ENCODE measurements around the gene LTBP4. TPM values are rescaled to one million over a fixed set of nuclear protein-coding genes. Genes with fewer than 3 reads are reported as not detected.
A peak's percentile ranks its signal among the peaks of the same experiment; 100 is the strongest.

The LTBP4 gene
- total and polyA plus RNA-seq, 2 of the 13 experiments (the other 11 are each of a cell fraction or from before 2014, with no cell fraction given), result 0.86 to 2.3 TPM

DNA sequence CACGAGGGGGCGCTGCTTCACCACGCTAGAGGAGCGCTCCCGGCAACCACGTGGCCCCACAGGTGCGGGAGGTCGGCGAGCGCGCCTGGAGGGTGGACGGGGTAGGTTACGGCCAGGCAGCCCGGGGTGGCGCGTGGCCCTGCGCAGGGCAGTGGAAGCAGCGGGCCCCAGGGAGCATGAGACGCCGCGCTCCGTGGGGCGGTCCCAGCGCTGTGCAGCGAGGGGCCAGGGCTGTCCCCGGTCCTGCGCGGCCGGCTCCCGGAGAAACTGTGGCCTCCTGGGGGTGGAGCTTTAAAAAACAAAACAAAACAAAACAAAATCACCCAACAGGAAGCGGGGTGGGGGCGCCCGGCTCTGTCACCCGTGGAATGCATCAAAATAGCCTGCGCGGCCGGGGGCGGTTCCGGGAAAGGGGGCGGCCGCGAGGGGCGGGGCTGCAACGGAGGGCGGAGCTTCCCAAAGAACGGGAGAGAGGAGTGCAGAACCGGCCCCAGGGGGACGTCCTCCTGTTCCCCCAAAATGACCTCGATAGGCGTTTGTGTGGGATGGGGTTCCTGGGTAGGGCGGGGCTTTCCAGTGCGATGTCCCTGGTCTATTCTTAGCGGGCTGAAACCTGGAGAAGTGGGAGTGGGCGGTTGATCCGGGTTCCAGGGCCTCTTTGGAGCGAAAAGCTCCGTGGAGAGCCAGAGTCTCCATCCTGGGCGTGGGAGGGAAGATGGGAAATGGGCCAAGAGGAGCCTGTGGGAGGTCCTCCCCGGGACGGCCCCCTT is 61.9 kb downstream of the LTBP4 start:
- ChIA-PET POLR2A (interaction anchor here (1.0 to 1.7 kb wide), 7 partner anchors 39 to 160 kb away, joined by 3 to 5 read pairs (median 4); partner anchors contain the start of genes ACTMAP, COQ8B, EGLN2 and ITPKC), CTCF (ENCODE audit: low intra/inter-chr PET ratio, low total read pairs) (interaction anchor here (1.0 to 2.6 kb wide), 6 partner anchors 29 to 481 kb away, joined by 3 to 19 read pairs (median 4); no protein-coding TSS in a partner anchor)
- peak; percentile 96 for ATAC-seq
- Histone ChIP-seq H3K9me3 (ENCODE audit: low read length) (no peaks in the 10 kb centered on the region), H3K4me1 (ENCODE audit: insufficient read depth, low read length) (peaks cover 11% of the 10 kb centered on the region), H4K20me1 (ENCODE audit: insufficient read depth, low read length) (no peaks in the 10 kb centered on the region), H2AFZ (ENCODE audit: low read length) (peak overlapping the region; percentile 48), H3K4me3 (replicated peaks in 1 of 3; ENCODE audit: insufficient read depth in 1 of 3, low read depth in 2 of 3, low read length in 3 of 3) (peak overlapping the region; percentile 64 to 77 (median 65)), H3K79me2 (ENCODE audit: insufficient read depth, low read length) (no peaks in the 10 kb centered on the region), H3K4me2 (ENCODE audit: low read depth, low read length) (peak overlapping the region; percentile 86), H3K36me3 (replicated peaks in 1 of 2; ENCODE audit: control insufficient read depth in 1 of 2, insufficient read depth in 2 of 2, low read length in 2 of 2) (no peaks in the 10 kb centered on the region), H3K27me3 (ENCODE audit: control insufficient read depth in 1 of 2, insufficient read depth in 2 of 2, low read length in 2 of 2) (peaks cover 3 to 22% of the 10 kb centered on the region in 2 experiments; a peak in 2 of 5 replicates), H3K27ac (ENCODE audit: extremely low read length, insufficient read depth, low read length) (no peak overlapping the region), H3K9ac (ENCODE audit: insufficient read depth, low read depth, low read length) (peak overlapping the region; percentile 41)
- in situ Hi-C loops (cut with HindIII; ENCODE audit: extremely low pct_ligation_motif_present, low pct_unique_long_range_greater_than_20kb) (loop anchor here (5.0 to 25.0 kb wide), 3 partner anchors 39 to 474 kb away; no protein-coding TSS in a partner anchor), intact Hi-C loops (cut with micrococcal nuclease; ENCODE audit: unreplicated experiment) (loop anchor here (1.0 to 10.0 kb wide), 4 partner anchors 39 to 479 kb away; no protein-coding TSS in a partner anchor)
- 3% methylated on average over 23 of the region's 60 CpGs for WGBS (ENCODE audit: low lambda C conversion rate)
- FAIRE-seq, result no peak
- DNase-seq (ENCODE audit: low spot score), result peak; percentile 63
- BruUV-seq (replicated peaks), result no TSS peak
- no peak for TF ChIP-seq NFIB (CRISPR knock-in tag; IDR thresholded peaks at IDR 0.05; ENCODE audit: borderline replicate concordance)
- no peak for TF ChIP-seq POGZ (CRISPR knock-in tag; IDR thresholded peaks at IDR 0.05)
- TF ChIP-seq SMAD3 (CRISPR knock-in tag; IDR thresholded peaks at IDR 0.05), result peak; percentile 46; the same call in 1 of the 2 replicates
- no peak for TF ChIP-seq ZNF737 (CRISPR knock-in tag; IDR thresholded peaks at IDR 0.05; ENCODE audit: borderline replicate concordance)
- TF ChIP-seq THYN1 (CRISPR knock-in tag; IDR thresholded peaks at IDR 0.05; ENCODE audit: borderline replicate concordance, low read depth), result no peak
- TF ChIP-seq, protein P1, sequence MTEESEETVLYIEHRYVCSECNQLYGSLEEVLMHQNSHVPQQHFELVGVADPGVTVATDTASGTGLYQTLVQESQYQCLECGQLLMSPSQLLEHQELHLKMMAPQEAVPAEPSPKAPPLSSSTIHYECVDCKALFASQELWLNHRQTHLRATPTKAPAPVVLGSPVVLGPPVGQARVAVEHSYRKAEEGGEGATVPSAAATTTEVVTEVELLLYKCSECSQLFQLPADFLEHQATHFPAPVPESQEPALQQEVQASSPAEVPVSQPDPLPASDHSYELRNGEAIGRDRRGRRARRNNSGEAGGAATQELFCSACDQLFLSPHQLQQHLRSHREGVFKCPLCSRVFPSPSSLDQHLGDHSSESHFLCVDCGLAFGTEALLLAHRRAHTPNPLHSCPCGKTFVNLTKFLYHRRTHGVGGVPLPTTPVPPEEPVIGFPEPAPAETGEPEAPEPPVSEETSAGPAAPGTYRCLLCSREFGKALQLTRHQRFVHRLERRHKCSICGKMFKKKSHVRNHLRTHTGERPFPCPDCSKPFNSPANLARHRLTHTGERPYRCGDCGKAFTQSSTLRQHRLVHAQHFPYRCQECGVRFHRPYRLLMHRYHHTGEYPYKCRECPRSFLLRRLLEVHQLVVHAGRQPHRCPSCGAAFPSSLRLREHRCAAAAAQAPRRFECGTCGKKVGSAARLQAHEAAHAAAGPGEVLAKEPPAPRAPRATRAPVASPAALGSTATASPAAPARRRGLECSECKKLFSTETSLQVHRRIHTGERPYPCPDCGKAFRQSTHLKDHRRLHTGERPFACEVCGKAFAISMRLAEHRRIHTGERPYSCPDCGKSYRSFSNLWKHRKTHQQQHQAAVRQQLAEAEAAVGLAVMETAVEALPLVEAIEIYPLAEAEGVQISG (CRISPR knock-in tag; IDR thresholded peaks at IDR 0.05), result peak; percentile 73
- no peak for TF ChIP-seq HHEX (CRISPR knock-in tag; IDR thresholded peaks at IDR 0.05)
- TF ChIP-seq STAT5B (CRISPR knock-in tag; IDR thresholded peaks at IDR 0.05), result no peak
- peak; percentile 79; the same call in 1 of the 2 replicates for TF ChIP-seq NFKB2 (CRISPR knock-in tag; IDR thresholded peaks at IDR 0.05; ENCODE audit: borderline replicate concordance)
- TF ChIP-seq, protein P2, sequence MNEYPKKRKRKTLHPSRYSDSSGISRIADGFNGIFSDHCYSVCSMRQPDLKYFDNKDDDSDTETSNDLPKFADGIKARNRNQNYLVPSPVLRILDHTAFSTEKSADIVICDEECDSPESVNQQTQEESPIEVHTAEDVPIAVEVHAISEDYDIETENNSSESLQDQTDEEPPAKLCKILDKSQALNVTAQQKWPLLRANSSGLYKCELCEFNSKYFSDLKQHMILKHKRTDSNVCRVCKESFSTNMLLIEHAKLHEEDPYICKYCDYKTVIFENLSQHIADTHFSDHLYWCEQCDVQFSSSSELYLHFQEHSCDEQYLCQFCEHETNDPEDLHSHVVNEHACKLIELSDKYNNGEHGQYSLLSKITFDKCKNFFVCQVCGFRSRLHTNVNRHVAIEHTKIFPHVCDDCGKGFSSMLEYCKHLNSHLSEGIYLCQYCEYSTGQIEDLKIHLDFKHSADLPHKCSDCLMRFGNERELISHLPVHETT (CRISPR knock-in tag; conservative IDR thresholded peaks at IDR 0.05), result 0 out of 2 replicates have a peak, but pooled peaks have one; percentile 62
- TF ChIP-seq ZSCAN31 (CRISPR knock-in tag; IDR thresholded peaks at IDR 0.05; ENCODE audit: low read depth), result no peak
- TF ChIP-seq, protein P3, sequence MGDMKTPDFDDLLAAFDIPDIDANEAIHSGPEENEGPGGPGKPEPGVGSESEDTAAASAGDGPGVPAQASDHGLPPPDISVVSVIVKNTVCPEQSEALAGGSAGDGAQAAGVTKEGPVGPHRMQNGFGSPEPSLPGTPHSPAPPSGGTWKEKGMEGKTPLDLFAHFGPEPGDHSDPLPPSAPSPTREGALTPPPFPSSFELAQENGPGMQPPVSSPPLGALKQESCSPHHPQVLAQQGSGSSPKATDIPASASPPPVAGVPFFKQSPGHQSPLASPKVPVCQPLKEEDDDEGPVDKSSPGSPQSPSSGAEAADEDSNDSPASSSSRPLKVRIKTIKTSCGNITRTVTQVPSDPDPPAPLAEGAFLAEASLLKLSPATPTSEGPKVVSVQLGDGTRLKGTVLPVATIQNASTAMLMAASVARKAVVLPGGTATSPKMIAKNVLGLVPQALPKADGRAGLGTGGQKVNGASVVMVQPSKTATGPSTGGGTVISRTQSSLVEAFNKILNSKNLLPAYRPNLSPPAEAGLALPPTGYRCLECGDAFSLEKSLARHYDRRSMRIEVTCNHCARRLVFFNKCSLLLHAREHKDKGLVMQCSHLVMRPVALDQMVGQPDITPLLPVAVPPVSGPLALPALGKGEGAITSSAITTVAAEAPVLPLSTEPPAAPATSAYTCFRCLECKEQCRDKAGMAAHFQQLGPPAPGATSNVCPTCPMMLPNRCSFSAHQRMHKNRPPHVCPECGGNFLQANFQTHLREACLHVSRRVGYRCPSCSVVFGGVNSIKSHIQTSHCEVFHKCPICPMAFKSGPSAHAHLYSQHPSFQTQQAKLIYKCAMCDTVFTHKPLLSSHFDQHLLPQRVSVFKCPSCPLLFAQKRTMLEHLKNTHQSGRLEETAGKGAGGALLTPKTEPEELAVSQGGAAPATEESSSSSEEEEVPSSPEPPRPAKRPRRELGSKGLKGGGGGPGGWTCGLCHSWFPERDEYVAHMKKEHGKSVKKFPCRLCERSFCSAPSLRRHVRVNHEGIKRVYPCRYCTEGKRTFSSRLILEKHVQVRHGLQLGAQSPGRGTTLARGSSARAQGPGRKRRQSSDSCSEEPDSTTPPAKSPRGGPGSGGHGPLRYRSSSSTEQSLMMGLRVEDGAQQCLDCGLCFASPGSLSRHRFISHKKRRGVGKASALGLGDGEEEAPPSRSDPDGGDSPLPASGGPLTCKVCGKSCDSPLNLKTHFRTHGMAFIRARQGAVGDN (CRISPR knock-in tag; IDR thresholded peaks at IDR 0.05), result peak; percentile 95

Measured in HepG2 (cell line).